C4-2B (cell line): ENCODE data around the gene GRID1.

Source experiments
- H3K27ac ChIP-seq: fragments of 450-650 bp; 2 replicates; pipeline ENCODE4 v1.5.1; 2017
- CTCF ChIP-seq: fragments of 450-650 bp; conservative IDR thresholded peaks from 2 replicates; pipeline ENCODE4 v1.5.1; 2017; ENCODE audit warnings: mild to moderate bottlenecking
- ZFX ChIP-seq: fragments of 450-650 bp; IDR thresholded peaks from 2 replicates; pipeline ENCODE4 v1.6.1; 2017

Gene GRID1

GRCh38 chr10:86160890-86161585, 205.6 kb downstream of the GRID1 start:
- TF ChIP-seq CTCF (no peak), ZFX (no peak)
- no peak overlapping the region for H3K27ac ChIP-seq

GRCh38 chr10:86159797-86160196, 206.8 kb downstream of the GRID1 start:
- no peak overlapping the region for H3K27ac ChIP-seq
- no peak for TF ChIP-seq CTCF
- no peak for TF ChIP-seq ZFX

- H3K27ac ChIP-seq = no peak overlapping the region
- no peak for TF ChIP-seq ZFX
- no peak for TF ChIP-seq CTCF
Measured at GRCh38 chr10:86155054-86155921, 211.3 kb downstream of the GRID1 start.

GRCh38 chr10:86153751-86154150, 212.8 kb downstream of the GRID1 start:
- H3K27ac ChIP-seq = no peak overlapping the region
- TF ChIP-seq CTCF = no peak
- no peak for TF ChIP-seq ZFX

GRCh38 chr10:86152911-86153310, 213.7 kb downstream of the GRID1 start:
- no peak overlapping the region for H3K27ac ChIP-seq
- no peak for TF ChIP-seq ZFX
- TF ChIP-seq CTCF = no peak

- TF ChIP-seq ZFX = no peak
Measured at GRCh38 chr10:86152354-86152753, 214.2 kb downstream of the GRID1 start.

GRCh38 chr10:86151613-86152012, 215.0 kb downstream of the GRID1 start:
- no peak overlapping the region for H3K27ac ChIP-seq
- TF ChIP-seq ZFX (no peak), CTCF (no peak)

More at GRCh38 chr10:86152354-86152753, 214.2 kb downstream of the GRID1 start:
- no peak overlapping the region for H3K27ac ChIP-seq
